Caco-2 (cell line): ENCODE data around the gene TBXAS1. TPM values are rescaled to one million over a fixed set of nuclear protein-coding genes. Genes with fewer than 3 reads are reported as not detected.

Experiments
- BruUV-seq: library from RNA; stranded (reverse); fragments of 400-500 nt; replicated peaks from 2 replicates; lab custom pipeline; 2021; lab: Mats Ljungman, UMichigan
- CTCF ChIA-PET: fragments of 300-600 bp; sonication (Branson Sonifier 250); formaldehyde crosslinking; loops from one replicate; lab custom pipeline; 2022; ENCODE audit warnings: antibody characterized with exemption; lab: Charles Lee
- POLR2A ChIA-PET: fragments of 300-600 bp; sonication (Branson Sonifier 250); formaldehyde crosslinking; loops from one replicate; lab custom pipeline; 2022; ENCODE audit warnings: antibody characterized with exemption; lab: Charles Lee
- DNase-seq, 2 experiments: peaks; one replicate each; pipeline versions ENCODE4 v3.0.0 to v3.0.0-alpha.2; 2020 to 2022
- H3K27me3 ChIP-seq: replicated peaks from 2 replicates; pipeline ENCODE4 v1.6.0; 2011; ENCODE audit warnings: low read length; ENCODE audit not compliant: control insufficient read depth, insufficient read depth
- H3K36me3 ChIP-seq: 2 replicates; pipeline ENCODE4 v1.5.1; 2011; ENCODE audit warnings: low read length; ENCODE audit not compliant: control insufficient read depth, insufficient read depth
- H3K4me1 ChIP-seq: fragments of 250-450 bp; sonication (Bioruptor Pico); 2 replicates; pipeline ENCODE4 v1.5.1; 2020; ENCODE audit warnings: mild to moderate bottlenecking
- H3K4me3 ChIP-seq: 2 replicates; pipeline ENCODE4 v1.5.1; 2011; ENCODE audit warnings: low read depth, mild to moderate bottlenecking, control low read depth, low read length
- H3K9me3 ChIP-seq: fragments of 250-450 bp; sonication (Bioruptor Pico); 2 replicates; pipeline ENCODE4 v1.5.1; 2020; ENCODE audit warnings: mild to moderate bottlenecking, moderate library complexity
- H3K27ac Mint-ChIP-seq: one replicate; pipeline ENCODE4 v1.8.0; 2022; ENCODE audit warnings: mixed read lengths; ENCODE audit not compliant: unreplicated experiment
- H3K27me3 Mint-ChIP-seq: one replicate; pipeline ENCODE4 v1.8.0; 2022; ENCODE audit warnings: mixed read lengths; ENCODE audit not compliant: insufficient read depth, unreplicated experiment
- H3K36me3 Mint-ChIP-seq: one replicate; pipeline ENCODE4 v1.8.0; 2022; ENCODE audit warnings: mild to moderate bottlenecking, mixed read lengths; ENCODE audit not compliant: insufficient read depth, unreplicated experiment
- H3K4me1 Mint-ChIP-seq: one replicate; pipeline ENCODE4 v1.8.0; 2022; ENCODE audit warnings: low read depth, mixed read lengths; ENCODE audit not compliant: unreplicated experiment
- H3K4me3 Mint-ChIP-seq: one replicate; pipeline ENCODE4 v1.8.0; 2022; ENCODE audit warnings: mild to moderate bottlenecking, moderate library complexity, mixed read lengths; ENCODE audit not compliant: unreplicated experiment
- H3K9me3 Mint-ChIP-seq: one replicate; pipeline ENCODE4 v1.8.0; 2022; ENCODE audit warnings: mixed read lengths; ENCODE audit not compliant: unreplicated experiment
- intact Hi-C: fragments of 100-400 bp; cut with micrococcal nuclease; formaldehyde crosslinking; loops from one replicate; pipeline ENCODE4 v1.10.0; 2022; ENCODE audit not compliant: unreplicated experiment
- total RNA-seq: library from RNA; stranded (reverse); gene quantifications from 2 replicates; pipeline ENCODE4 v1.2.3, GENCODE V29; 2022
- TF ChIP-seq, protein P1 (sequence below), 2 experiments: fragments of 200-600 bp in 1 of 2; IDR thresholded peaks; 1 replicate in 1 of 2; 2 replicates in 1 of 2; pipeline versions ENCODE4 v1.5.1 to v1.8.0; 2011 to 2022; ENCODE audit warnings: antibody characterized with exemption in 1 of 2, control low read depth in 1 of 2, inconsistent platforms in 1 of 2, low read depth in 1 of 2, low read length in 1 of 2, mild to moderate bottlenecking in 1 of 2, moderate library complexity in 1 of 2; ENCODE audit not compliant: insufficient read depth in 1 of 2, severe bottlenecking in 1 of 2, unreplicated experiment in 1 of 2

Gene TBXAS1
- total RNA-seq, 1 experiment from 2014 or later, result 1.6 TPM

DNA sequence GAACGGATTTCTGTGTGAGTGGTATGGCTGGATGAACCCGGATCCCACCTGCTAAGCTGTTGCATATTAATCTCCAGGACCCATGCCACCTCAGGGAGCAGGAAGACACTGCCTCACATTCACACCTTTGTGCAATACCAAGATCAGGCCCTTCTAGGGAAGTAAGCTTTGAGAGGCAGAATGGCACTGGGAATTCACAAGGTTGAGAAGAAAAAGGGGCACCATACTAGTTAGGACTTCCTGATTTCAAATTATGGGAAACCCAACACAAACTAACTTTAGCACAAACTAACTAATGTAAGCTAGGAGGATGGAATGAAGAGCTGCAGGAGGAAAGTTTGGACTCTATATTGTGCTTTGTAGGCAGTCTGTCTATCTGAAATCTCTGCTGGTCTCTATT is 71.3 kb downstream of the TBXAS1 start:
- Mint-ChIP-seq H3K36me3 (no peaks in the 10 kb centered on the region), H3K9me3 (no peaks in the 10 kb centered on the region), H3K27ac (no peak overlapping the region), H3K27me3 (peaks cover 7% of the 10 kb centered on the region), H3K4me1 (no peaks in the 10 kb centered on the region), H3K4me3 (no peak overlapping the region)
- ChIA-PET CTCF (no interaction called here), POLR2A (no interaction called here)
- Histone ChIP-seq H3K4me3 (no peak overlapping the region), H3K36me3 (no peaks in the 10 kb centered on the region), H3K9me3 (no peaks in the 10 kb centered on the region; the same call in 1 of the 2 replicates), H3K27me3 (no peaks in the 10 kb centered on the region), H3K4me1 (no peaks in the 10 kb centered on the region)
- TF ChIP-seq, protein P1, sequence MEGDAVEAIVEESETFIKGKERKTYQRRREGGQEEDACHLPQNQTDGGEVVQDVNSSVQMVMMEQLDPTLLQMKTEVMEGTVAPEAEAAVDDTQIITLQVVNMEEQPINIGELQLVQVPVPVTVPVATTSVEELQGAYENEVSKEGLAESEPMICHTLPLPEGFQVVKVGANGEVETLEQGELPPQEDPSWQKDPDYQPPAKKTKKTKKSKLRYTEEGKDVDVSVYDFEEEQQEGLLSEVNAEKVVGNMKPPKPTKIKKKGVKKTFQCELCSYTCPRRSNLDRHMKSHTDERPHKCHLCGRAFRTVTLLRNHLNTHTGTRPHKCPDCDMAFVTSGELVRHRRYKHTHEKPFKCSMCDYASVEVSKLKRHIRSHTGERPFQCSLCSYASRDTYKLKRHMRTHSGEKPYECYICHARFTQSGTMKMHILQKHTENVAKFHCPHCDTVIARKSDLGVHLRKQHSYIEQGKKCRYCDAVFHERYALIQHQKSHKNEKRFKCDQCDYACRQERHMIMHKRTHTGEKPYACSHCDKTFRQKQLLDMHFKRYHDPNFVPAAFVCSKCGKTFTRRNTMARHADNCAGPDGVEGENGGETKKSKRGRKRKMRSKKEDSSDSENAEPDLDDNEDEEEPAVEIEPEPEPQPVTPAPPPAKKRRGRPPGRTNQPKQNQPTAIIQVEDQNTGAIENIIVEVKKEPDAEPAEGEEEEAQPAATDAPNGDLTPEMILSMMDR (IDR thresholded peaks at IDR 0.05; ENCODE audit: insufficient read depth in 1 of 2, low read depth in 1 of 2, low read length in 1 of 2, severe bottlenecking in 1 of 2, unreplicated experiment in 1 of 2), result no peak
- intact Hi-C loops, result no loop called here
- no peak for DNase-seq
- BruUV-seq, result no TSS peak

DNA sequence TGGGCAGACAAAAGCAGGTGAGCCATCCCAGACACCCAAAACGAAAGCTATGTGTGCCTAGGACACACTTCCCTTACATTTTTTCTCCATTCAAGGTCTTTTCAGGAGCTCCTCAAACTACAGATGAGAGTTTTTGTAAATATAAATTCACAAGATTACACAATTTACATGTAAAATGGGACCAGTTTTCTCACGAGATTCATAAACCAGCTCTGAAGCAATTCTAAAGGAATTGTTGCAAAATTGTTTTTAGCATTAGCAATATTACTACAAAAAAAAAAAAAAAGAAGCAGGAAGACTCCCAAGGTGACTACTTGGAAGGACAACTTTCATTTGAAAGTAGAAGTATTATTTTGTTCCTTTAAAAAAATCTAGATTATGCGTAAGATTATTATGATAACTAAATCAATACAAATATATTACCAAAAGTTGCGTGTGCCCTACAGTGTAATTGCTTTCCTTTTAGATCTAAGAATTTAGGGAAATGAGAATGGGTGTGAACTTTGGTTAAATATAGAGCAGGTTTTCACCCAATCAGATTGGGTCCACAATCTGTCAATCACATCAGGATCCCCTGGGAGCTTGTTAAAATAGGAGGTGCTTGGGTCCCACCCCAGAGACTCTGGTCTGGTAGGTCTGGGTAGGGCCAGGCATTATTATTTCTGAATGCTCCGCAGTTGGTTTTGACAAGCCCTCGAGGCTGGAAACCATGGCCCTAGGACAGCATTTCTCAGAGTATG is 72.2 kb downstream of the TBXAS1 start:
- H3K4me1 ChIP-seq, result no peaks in the 10 kb centered on the region
- TF ChIP-seq, protein P1 (IDR thresholded peaks at IDR 0.05; ENCODE audit: insufficient read depth in 1 of 2, low read depth in 1 of 2, low read length in 1 of 2, severe bottlenecking in 1 of 2, unreplicated experiment in 1 of 2), result no peak
- no peaks in the 10 kb centered on the region for H3K36me3 ChIP-seq
- Mint-ChIP-seq H3K27ac (no peak overlapping the region), H3K27me3 (peaks cover 7% of the 10 kb centered on the region), H3K4me3 (no peak overlapping the region), H3K4me1 (no peaks in the 10 kb centered on the region), H3K9me3 (no peaks in the 10 kb centered on the region), H3K36me3 (no peaks in the 10 kb centered on the region)
- H3K27me3 ChIP-seq, result no peaks in the 10 kb centered on the region
- intact Hi-C loops, result no loop called here
- CTCF ChIA-PET, result no interaction called here
- no peaks in the 10 kb centered on the region; the same call in 1 of the 2 replicates for H3K9me3 ChIP-seq
- no peak for DNase-seq
- no peak overlapping the region for H3K4me3 ChIP-seq
- BruUV-seq, result no TSS peak
- POLR2A ChIA-PET, result no interaction called here

DNA sequence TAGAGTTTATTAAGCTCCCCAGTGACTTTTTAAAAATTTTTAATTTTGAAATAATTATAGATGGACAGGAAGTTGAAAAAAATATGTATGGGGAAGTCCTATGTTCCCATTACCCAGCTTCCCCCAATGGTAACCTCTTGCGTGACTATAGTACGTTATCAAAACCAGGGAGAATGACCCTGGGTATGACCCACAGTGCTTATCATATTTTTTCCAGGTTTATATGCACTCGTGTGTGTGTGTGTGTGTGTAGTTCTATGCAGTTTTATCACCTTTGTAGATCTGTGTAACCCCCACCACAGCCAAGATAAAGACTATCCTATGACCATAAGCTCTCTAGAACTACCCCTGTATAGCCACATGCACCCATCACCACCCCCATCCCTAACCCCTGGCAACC is 72.8 kb downstream of the TBXAS1 start:
- no peaks in the 10 kb centered on the region for H3K4me1 ChIP-seq
- Mint-ChIP-seq H3K27ac (no peak overlapping the region), H3K9me3 (no peaks in the 10 kb centered on the region), H3K27me3 (peaks cover 10% of the 10 kb centered on the region), H3K36me3 (no peaks in the 10 kb centered on the region), H3K4me3 (no peak overlapping the region), H3K4me1 (no peaks in the 10 kb centered on the region)
- H3K27me3 ChIP-seq, result no peaks in the 10 kb centered on the region
- intact Hi-C loops, result no loop called here
- no peaks in the 10 kb centered on the region; the same call in none of the 2 replicates for H3K9me3 ChIP-seq
- BruUV-seq, result no TSS peak
- H3K36me3 ChIP-seq, result no peaks in the 10 kb centered on the region
- POLR2A ChIA-PET, result no interaction called here
- TF ChIP-seq, protein P1 (IDR thresholded peaks at IDR 0.05; ENCODE audit: insufficient read depth in 1 of 2, low read depth in 1 of 2, low read length in 1 of 2, severe bottlenecking in 1 of 2, unreplicated experiment in 1 of 2), result no peak
- H3K4me3 ChIP-seq, result no peak overlapping the region
- CTCF ChIA-PET, result no interaction called here
- DNase-seq, result no peak
